ENCODE data around the gene HNRNPC. TPM values are rescaled to one million over a fixed set of nuclear protein-coding genes. Genes with fewer than 3 reads are reported as not detected.

Gene HNRNPC
- total RNA-seq: 100 to 1,000 TPM; 512 to 752 TPM

GRCh38 chr14:21269252-21270046, at the start of gene HNRNPC:
TSS of gene HNRNPC (minus strand) at chr14:21269442. CDS start at chr14:21234193, 35,249 bp downstream.

DNA sequence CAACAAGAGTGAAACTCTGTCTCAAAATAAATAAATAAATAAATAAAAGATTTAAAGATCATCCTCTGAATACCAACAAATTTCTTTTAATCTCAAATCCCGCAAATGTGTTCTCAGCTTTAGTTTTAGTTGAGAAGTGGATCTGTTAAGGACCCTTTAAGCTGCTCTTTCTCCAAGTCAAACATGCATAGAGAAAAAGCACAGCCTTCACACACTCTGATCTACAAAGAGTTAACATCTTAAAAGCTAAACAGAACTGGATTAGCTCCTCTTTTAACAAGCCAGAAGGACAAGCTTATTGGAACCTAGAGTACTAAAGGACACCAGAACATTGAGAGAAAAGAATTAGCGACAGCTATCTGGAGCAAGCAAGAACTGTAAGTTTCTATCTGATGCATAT, 10.5 kb upstream of the HNRNPC start, which contains the start of gene RPGRIP1:
TSS of gene RPGRIP1 (plus strand) at position 301 of the 400 bp plus-strand sequence. CDS start 7,894 bp downstream, outside the sequence.

Other genes starting within 250 kb of the HNRNPC start
- 1 to 10 TPM; 2.3 to 8.9 TPM for gene NDRG2, start 244.4 kb downstream of the HNRNPC start, total RNA-seq
- not detected for gene TPPP2, start 239.2 kb downstream of the HNRNPC start, total RNA-seq
- gene RNASE13, start 234.6 kb downstream of the HNRNPC start, total RNA-seq: under 1 TPM in 1 of 2 donors, not detected in 1; under 0.01 TPM
- not detected for gene RNASE7, start 227.1 kb downstream of the HNRNPC start, total RNA-seq
- gene RNASE8, start 211.6 kb downstream of the HNRNPC start, total RNA-seq: not detected
- gene ARHGEF40, start 199.1 kb downstream of the HNRNPC start, total RNA-seq: 100 to 1,000 TPM in 1 of 2 donors, 10 to 100 TPM in 1; 47.6 to 209 TPM
- 10 to 100 TPM in 1 of 2 donors, 1 to 10 TPM in 1; 9.3 to 17.6 TPM for gene ZNF219, start 170.8 kb downstream of the HNRNPC start, total RNA-seq
- under 1 TPM; under 0.01 to 1.00 TPM for gene TMEM253, start 168.4 kb downstream of the HNRNPC start, total RNA-seq
- under 1 TPM in 1 of 2 donors, not detected in 1; under 0.01 TPM for gene OR5AU1, start 113.4 kb downstream of the HNRNPC start, total RNA-seq
- under 1 TPM in 1 of 2 donors, not detected in 1; 0.34 TPM for gene RPGRIP1, start 10.6 kb upstream of the HNRNPC start, total RNA-seq
- 100 to 1,000 TPM in 1 of 2 donors, 10 to 100 TPM in 1; 58.5 to 100 TPM for gene SUPT16H, start 114.6 kb upstream of the HNRNPC start, total RNA-seq
- gene CHD8, start 186.7 kb upstream of the HNRNPC start, total RNA-seq: 10 to 100 TPM; 61.3 to 81.6 TPM
- 10 to 100 TPM; 31.3 to 39.0 TPM for gene RAB2B, start 207.5 kb upstream of the HNRNPC start, total RNA-seq
- 10 to 100 TPM; 31.0 to 36.5 TPM for gene TOX4, start 207.8 kb upstream of the HNRNPC start, total RNA-seq
- 10 to 100 TPM; 37.9 to 68.9 TPM for gene METTL3, start 241.9 kb upstream of the HNRNPC start, total RNA-seq